GM13977 (cell line): Measurements from ENCODE around the gene STK17A.

Experiments used
- DNase-seq: peaks from one replicate; pipeline ENCODE4 v3.0.0; 2012; ENCODE audit warnings: low spot score
- CTCF ChIP-seq: IDR thresholded peaks from 2 replicates; pipeline ENCODE4 v1.5.1; 2012; ENCODE audit warnings: mild to moderate bottlenecking, control low read depth; ENCODE audit not compliant: insufficient read depth; ENCODE audit errors: extremely low read depth, missing control alignments
- in situ Hi-C: fragments of 300-500 bp; cut with MboI; formaldehyde crosslinking; loops from one replicate; pipeline ENCODE4 v1.12.0; 2022; ENCODE audit warnings: low sequenced_read_pairs, low pct_unique_long_range_greater_than_20kb, mixed read lengths, inconsistent platforms; ENCODE audit not compliant: unreplicated experiment

Gene STK17A

GRCh38 chr7:43628431-43628830, 45.5 kb downstream of the STK17A start:
- in situ Hi-C loops, result no loop called here
- no peak for DNase-seq
- no peak for TF ChIP-seq CTCF

GRCh38 chr7:43629857-43630256, 46.9 kb downstream of the STK17A start:
- in situ Hi-C loops, result no loop called here
- DNase-seq, result no peak
- TF ChIP-seq CTCF, result no peak

- no peak for TF ChIP-seq CTCF
- no peak for DNase-seq
- in situ Hi-C loops, result no loop called here
Observed at GRCh38 chr7:43630482-43630881, 47.6 kb downstream of the STK17A start.

- no peak for DNase-seq
- in situ Hi-C loops, result no loop called here
Observed at GRCh38 chr7:43631559-43631958, 48.7 kb downstream of the STK17A start.

GRCh38 chr7:43632746-43633145, 49.8 kb downstream of the STK17A start:
- in situ Hi-C loops, result no loop called here
- no peak for TF ChIP-seq CTCF
- DNase-seq, result no peak

More at GRCh38 chr7:43631559-43631958, 48.7 kb downstream of the STK17A start:
- no peak for TF ChIP-seq CTCF

GRCh38 chr7:43634384-43634783, 51.5 kb downstream of the STK17A start:
- in situ Hi-C loops, result no loop called here
- no peak for TF ChIP-seq CTCF
- DNase-seq, result no peak

GRCh38 chr7:43636093-43636492, 53.2 kb downstream of the STK17A start:
- in situ Hi-C loops, result no loop called here
- DNase-seq, result no peak
- no peak for TF ChIP-seq CTCF
